ENCODE results near the gene TADA3.

GRCh38 chr3:9770276-9770812 lies 21.9 kb downstream of the TADA3 start:
- TF ChIP-seq CTCF (IDR thresholded peaks at IDR 0.05; ENCODE audit: low read depth, low read length, poor library complexity, severe bottlenecking) (no peak), EZH2phosphoT487 (IDR thresholded peaks at IDR 0.05; ENCODE audit: borderline replicate concordance, low read length) (no peak)

All from DOHH2 (cell line).